Measurements from ENCODE around the gene SNAPIN.

DNA sequence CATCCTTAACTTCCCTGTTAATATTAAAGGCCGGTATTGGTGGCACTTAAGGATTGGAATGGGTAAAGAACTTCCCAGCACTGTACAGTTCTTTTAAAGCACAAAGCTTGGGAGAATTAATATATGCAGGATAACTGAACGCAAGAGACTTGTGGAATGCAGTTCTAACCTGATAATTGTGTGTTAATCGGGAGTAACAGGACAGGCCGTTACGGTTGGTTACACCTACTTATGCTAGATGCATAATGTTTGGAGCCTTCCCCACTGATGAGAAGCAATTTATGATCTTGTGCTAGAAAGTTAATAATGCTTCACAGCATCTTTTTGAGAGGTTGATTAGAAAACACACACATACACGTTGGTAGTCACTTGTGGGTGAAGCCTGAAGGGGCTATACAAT is 17.6 kb upstream of the SNAPIN start:
- TF ChIP-seq, protein P1, sequence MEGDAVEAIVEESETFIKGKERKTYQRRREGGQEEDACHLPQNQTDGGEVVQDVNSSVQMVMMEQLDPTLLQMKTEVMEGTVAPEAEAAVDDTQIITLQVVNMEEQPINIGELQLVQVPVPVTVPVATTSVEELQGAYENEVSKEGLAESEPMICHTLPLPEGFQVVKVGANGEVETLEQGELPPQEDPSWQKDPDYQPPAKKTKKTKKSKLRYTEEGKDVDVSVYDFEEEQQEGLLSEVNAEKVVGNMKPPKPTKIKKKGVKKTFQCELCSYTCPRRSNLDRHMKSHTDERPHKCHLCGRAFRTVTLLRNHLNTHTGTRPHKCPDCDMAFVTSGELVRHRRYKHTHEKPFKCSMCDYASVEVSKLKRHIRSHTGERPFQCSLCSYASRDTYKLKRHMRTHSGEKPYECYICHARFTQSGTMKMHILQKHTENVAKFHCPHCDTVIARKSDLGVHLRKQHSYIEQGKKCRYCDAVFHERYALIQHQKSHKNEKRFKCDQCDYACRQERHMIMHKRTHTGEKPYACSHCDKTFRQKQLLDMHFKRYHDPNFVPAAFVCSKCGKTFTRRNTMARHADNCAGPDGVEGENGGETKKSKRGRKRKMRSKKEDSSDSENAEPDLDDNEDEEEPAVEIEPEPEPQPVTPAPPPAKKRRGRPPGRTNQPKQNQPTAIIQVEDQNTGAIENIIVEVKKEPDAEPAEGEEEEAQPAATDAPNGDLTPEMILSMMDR (IDR thresholded peaks at IDR 0.05): no peak
- TF ChIP-seq, protein P2, sequence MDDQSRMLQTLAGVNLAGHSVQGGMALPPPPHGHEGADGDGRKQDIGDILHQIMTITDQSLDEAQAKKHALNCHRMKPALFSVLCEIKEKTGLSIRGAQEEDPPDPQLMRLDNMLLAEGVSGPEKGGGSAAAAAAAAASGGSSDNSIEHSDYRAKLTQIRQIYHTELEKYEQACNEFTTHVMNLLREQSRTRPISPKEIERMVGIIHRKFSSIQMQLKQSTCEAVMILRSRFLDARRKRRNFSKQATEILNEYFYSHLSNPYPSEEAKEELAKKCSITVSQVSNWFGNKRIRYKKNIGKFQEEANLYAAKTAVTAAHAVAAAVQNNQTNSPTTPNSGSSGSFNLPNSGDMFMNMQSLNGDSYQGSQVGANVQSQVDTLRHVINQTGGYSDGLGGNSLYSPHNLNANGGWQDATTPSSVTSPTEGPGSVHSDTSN (IDR thresholded peaks at IDR 0.05): no peak
- TF ChIP-seq EP300 (IDR thresholded peaks at IDR 0.05; ENCODE audit: borderline replicate concordance in 1 of 2, low read depth in 1 of 2, low read length in 1 of 2): no peak
- TF ChIP-seq POLR2AphosphoS5 (IDR thresholded peaks at IDR 0.05; ENCODE audit: low read depth, low read length): no peak
- no peak for TF ChIP-seq RFX5 (IDR thresholded peaks at IDR 0.05; ENCODE audit: low read length)
- no peak for TF ChIP-seq SIN3A (IDR thresholded peaks at IDR 0.05; ENCODE audit: borderline replicate concordance, low read depth, low read length)
- TF ChIP-seq YY1 (IDR thresholded peaks at IDR 0.05; ENCODE audit: low read depth): no peak
- no peak for TF ChIP-seq TEAD4 (IDR thresholded peaks at IDR 0.05; ENCODE audit: borderline replicate concordance, insufficient read depth)
- TF ChIP-seq RAD21 (IDR thresholded peaks at IDR 0.05; ENCODE audit: low read length): no peak
- TF ChIP-seq NFIC (IDR thresholded peaks at IDR 0.05; ENCODE audit: borderline replicate concordance): no peak
- TF ChIP-seq, protein P3, sequence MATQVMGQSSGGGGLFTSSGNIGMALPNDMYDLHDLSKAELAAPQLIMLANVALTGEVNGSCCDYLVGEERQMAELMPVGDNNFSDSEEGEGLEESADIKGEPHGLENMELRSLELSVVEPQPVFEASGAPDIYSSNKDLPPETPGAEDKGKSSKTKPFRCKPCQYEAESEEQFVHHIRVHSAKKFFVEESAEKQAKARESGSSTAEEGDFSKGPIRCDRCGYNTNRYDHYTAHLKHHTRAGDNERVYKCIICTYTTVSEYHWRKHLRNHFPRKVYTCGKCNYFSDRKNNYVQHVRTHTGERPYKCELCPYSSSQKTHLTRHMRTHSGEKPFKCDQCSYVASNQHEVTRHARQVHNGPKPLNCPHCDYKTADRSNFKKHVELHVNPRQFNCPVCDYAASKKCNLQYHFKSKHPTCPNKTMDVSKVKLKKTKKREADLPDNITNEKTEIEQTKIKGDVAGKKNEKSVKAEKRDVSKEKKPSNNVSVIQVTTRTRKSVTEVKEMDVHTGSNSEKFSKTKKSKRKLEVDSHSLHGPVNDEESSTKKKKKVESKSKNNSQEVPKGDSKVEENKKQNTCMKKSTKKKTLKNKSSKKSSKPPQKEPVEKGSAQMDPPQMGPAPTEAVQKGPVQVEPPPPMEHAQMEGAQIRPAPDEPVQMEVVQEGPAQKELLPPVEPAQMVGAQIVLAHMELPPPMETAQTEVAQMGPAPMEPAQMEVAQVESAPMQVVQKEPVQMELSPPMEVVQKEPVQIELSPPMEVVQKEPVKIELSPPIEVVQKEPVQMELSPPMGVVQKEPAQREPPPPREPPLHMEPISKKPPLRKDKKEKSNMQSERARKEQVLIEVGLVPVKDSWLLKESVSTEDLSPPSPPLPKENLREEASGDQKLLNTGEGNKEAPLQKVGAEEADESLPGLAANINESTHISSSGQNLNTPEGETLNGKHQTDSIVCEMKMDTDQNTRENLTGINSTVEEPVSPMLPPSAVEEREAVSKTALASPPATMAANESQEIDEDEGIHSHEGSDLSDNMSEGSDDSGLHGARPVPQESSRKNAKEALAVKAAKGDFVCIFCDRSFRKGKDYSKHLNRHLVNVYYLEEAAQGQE (IDR thresholded peaks at IDR 0.05; ENCODE audit: low read depth, low read length): no peak
- TF ChIP-seq TAF1 (IDR thresholded peaks at IDR 0.05; ENCODE audit: borderline replicate concordance, low read depth, low read length): no peak
